ENCODE results near the gene RAB29. TPM values are rescaled to one million over a fixed set of nuclear protein-coding genes. Genes with fewer than 3 reads are reported as not detected.
A peak's percentile ranks its signal among the peaks of the same experiment; 100 is the strongest.

Gene RAB29
- total RNA-seq, 1 donor from 2014 or later: 27.4 TPM

- Mint-ChIP-seq H3K4me3 (ENCODE audit: unreplicated experiment) (no peak overlapping the region), H3K36me3 (ENCODE audit: low read depth) (peaks cover 28% of the 10 kb centered on the region), H3K27me3 (ENCODE audit: low read depth) (no peaks in the 10 kb centered on the region), H3K9me3 (ENCODE audit: low read depth) (no peaks in the 10 kb centered on the region), H3K27ac (ENCODE audit: unreplicated experiment) (no peak overlapping the region), H3K4me1 (ENCODE audit: low read depth) (no peaks in the 10 kb centered on the region)
- TF ChIP-seq CTCF (IDR thresholded peaks at IDR 0.05): no peak
- DNase-seq (ENCODE audit: low spot score): no peak
Observed at GRCh38 chr1:205797168-205797567, 21.9 kb upstream of the RAB29 start.

GRCh38 chr1:205794011-205794730 is 18.9 kb upstream of the RAB29 start:
- no peak overlapping the region for H3K4me3 Mint-ChIP-seq (ENCODE audit: unreplicated experiment)
- DNase-seq (ENCODE audit: low spot score): no peak
- H3K9me3 Mint-ChIP-seq (ENCODE audit: low read depth): no peaks in the 10 kb centered on the region
- H3K4me1 Mint-ChIP-seq (ENCODE audit: low read depth): no peaks in the 10 kb centered on the region
- H3K27ac Mint-ChIP-seq (ENCODE audit: unreplicated experiment): no peak overlapping the region
- TF ChIP-seq CTCF (IDR thresholded peaks at IDR 0.05): no peak
- H3K36me3 Mint-ChIP-seq (ENCODE audit: low read depth): peaks cover 36% of the 10 kb centered on the region
- no peaks in the 10 kb centered on the region for H3K27me3 Mint-ChIP-seq (ENCODE audit: low read depth)

GRCh38 chr1:205792961-205793673 is 17.8 kb upstream of the RAB29 start:
- no peak for DNase-seq (ENCODE audit: low spot score)
- TF ChIP-seq CTCF (IDR thresholded peaks at IDR 0.05): no peak
- Mint-ChIP-seq H3K27me3 (ENCODE audit: low read depth) (no peaks in the 10 kb centered on the region), H3K36me3 (ENCODE audit: low read depth) (peaks cover 28% of the 10 kb centered on the region), H3K27ac (ENCODE audit: unreplicated experiment) (no peak overlapping the region), H3K4me1 (ENCODE audit: low read depth) (no peaks in the 10 kb centered on the region), H3K9me3 (ENCODE audit: low read depth) (no peaks in the 10 kb centered on the region), H3K4me3 (ENCODE audit: unreplicated experiment) (no peak overlapping the region)

GRCh38 chr1:205792481-205792881 is 17.2 kb upstream of the RAB29 start:
- no peaks in the 10 kb centered on the region for H3K27me3 Mint-ChIP-seq (ENCODE audit: low read depth)
- no peaks in the 10 kb centered on the region for H3K9me3 Mint-ChIP-seq (ENCODE audit: low read depth)
- no peak overlapping the region for H3K27ac Mint-ChIP-seq (ENCODE audit: unreplicated experiment)
- peaks cover 24% of the 10 kb centered on the region for H3K36me3 Mint-ChIP-seq (ENCODE audit: low read depth)
- no peaks in the 10 kb centered on the region for H3K4me1 Mint-ChIP-seq (ENCODE audit: low read depth)
- DNase-seq (ENCODE audit: low spot score): no peak
- H3K4me3 Mint-ChIP-seq (ENCODE audit: unreplicated experiment): no peak overlapping the region
- no peak for TF ChIP-seq CTCF (IDR thresholded peaks at IDR 0.05)

- H3K4me1 Mint-ChIP-seq (ENCODE audit: low read depth): no peaks in the 10 kb centered on the region
- no peaks in the 10 kb centered on the region for H3K27me3 Mint-ChIP-seq (ENCODE audit: low read depth)
- peak; percentile 82 for TF ChIP-seq CTCF (IDR thresholded peaks at IDR 0.05)
- peaks cover 23% of the 10 kb centered on the region for H3K36me3 Mint-ChIP-seq (ENCODE audit: low read depth)
- H3K4me3 Mint-ChIP-seq (ENCODE audit: unreplicated experiment): no peak overlapping the region
- H3K9me3 Mint-ChIP-seq (ENCODE audit: low read depth): no peaks in the 10 kb centered on the region
- DNase-seq (ENCODE audit: low spot score): no peak
- no peak overlapping the region for H3K27ac Mint-ChIP-seq (ENCODE audit: unreplicated experiment)
Observed at GRCh38 chr1:205791568-205792180, 16.4 kb upstream of the RAB29 start.
